Measurements from ENCODE around the gene SUZ12. TPM values are rescaled to one million over a fixed set of nuclear protein-coding genes. Genes with fewer than 3 reads are reported as not detected.
"Not testable (repeated sequence)": the region's sequence is repeated elsewhere in the genome, so short reads cannot be mapped to it uniquely, and the experiment has no call there.

SUZ12 gene
- total RNA-seq, 1 experiment from 2014 or later: 38.5 TPM

DNA sequence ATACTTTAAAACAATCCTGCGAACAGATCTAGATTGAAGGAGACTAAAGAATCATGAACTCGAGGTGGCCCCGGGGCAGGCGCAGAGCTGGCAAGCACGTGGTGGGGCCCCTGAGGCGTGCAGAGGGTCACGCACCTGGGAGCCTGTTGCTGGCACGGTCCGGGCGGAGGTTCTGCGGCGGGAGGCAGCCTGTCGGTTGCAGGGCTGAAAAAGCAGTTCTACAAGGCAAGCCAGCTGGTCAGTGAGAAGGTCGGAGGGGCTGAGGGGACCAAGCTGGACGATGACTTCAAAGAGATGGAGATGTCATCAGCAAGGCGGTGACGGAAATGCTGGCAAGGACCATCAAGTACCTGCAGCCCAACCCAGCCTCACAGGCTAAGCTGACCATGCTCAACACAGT lies 103.4 kb downstream of the SUZ12 start:
- not testable (repeated sequence) for H4K5ac ChIP-seq (ENCODE audit: insufficient read length, low read depth, low read length); H3K4me1 ChIP-seq (ENCODE audit: insufficient read depth, low read length); H3K18ac ChIP-seq (ENCODE audit: insufficient read length, low read depth, low read length); H2BK20ac ChIP-seq (ENCODE audit: low read depth, low read length, poor library complexity, severe bottlenecking); H3K23ac ChIP-seq (ENCODE audit: insufficient read length, low read depth, low read length); H3K14ac ChIP-seq (ENCODE audit: insufficient read depth, low read length); H3K27me3 ChIP-seq (ENCODE audit: insufficient read depth, low read length); H2AFZ ChIP-seq (ENCODE audit: low read length); H3K27me3 Mint-ChIP-seq (ENCODE audit: low read depth); H4K20me1 ChIP-seq (ENCODE audit: control insufficient read depth, insufficient read depth, insufficient read length); H3K4me3 Mint-ChIP-seq; H3K9ac ChIP-seq (ENCODE audit: extremely low read depth, insufficient read length, low read length); H2BK5ac ChIP-seq (ENCODE audit: insufficient read length, low read length); H3K9me3 Mint-ChIP-seq; H2AK5ac ChIP-seq (ENCODE audit: insufficient read length, low read length); H3K79me2 ChIP-seq (ENCODE audit: insufficient read depth, low read length); H3K27ac ChIP-seq (ENCODE audit: insufficient read length, low read depth, low read length); H4K91ac ChIP-seq (ENCODE audit: insufficient read length, low read depth, low read length); H3K79me1 ChIP-seq (ENCODE audit: insufficient read depth, low read depth, low read length, poor library complexity, severe bottlenecking); H3K4me2 ChIP-seq (ENCODE audit: insufficient read depth, insufficient read length, low read length); H3K56ac ChIP-seq (ENCODE audit: insufficient read length, low read depth, low read length); H2BK120ac ChIP-seq (ENCODE audit: low read depth, low read length, poor library complexity, severe bottlenecking); H2BK15ac ChIP-seq (ENCODE audit: low read depth, low read length); H3K23me2 ChIP-seq (ENCODE audit: insufficient read length, low read depth, low read length, poor library complexity, severe bottlenecking); H2BK12ac ChIP-seq (ENCODE audit: insufficient read length, low read depth, low read length); H4K8ac ChIP-seq (replicated peaks; ENCODE audit: insufficient read length, low read depth, low read length); H3T11ph ChIP-seq (ENCODE audit: low read length); H3K4me1 Mint-ChIP-seq; H3K9me3 ChIP-seq (ENCODE audit: control insufficient read depth, low read depth, low read length); H3K4ac ChIP-seq (ENCODE audit: low read depth, low read length); H3K27ac Mint-ChIP-seq
- peaks cover 14 to 44% (median 42%) of the 10 kb centered on the region in 3 experiments; a peak in 6 of 7 replicates for H3K36me3 Mint-ChIP-seq (ENCODE audit: insufficient read depth in 1 of 3, low read depth in 3 of 3)
- DNase-seq: peak; percentile 25
- no CpG with 5 or more reads among the region's 17 CpGs for WGBS (ENCODE audit: extremely low coverage, insufficient read length, low lambda C conversion rate)

DNA sequence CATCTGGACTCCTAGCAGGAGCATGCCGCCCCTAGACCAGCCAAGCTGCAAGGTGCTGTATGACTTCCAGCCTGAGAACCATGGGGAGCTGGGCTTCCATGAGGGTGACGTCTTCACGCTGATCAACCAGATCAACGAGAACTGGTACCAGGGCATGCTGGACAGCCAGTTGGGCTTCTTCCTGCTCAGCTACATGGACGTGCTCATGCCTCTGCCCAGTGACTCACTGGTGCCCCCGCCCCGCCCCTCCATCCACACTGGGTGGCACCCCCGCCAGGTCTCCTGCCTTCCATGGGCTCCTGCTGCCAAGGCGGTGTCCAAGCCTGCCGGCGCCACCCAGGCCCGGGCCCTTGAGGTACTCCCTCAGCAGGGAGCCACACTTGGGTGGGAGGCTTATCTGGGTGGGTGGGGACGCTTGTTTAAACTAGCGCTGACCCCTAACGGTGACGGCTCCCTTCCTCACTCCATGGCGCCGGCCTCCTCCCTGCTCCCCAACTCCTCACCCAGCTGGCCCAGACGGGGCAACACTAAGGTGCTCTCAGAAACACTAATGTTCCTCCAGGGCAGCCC lies 104.6 kb downstream of the SUZ12 start:
- H3K9me3 Mint-ChIP-seq; H3K14ac ChIP-seq (ENCODE audit: insufficient read depth, low read length); H3K4me3 Mint-ChIP-seq; H3K4ac ChIP-seq (ENCODE audit: low read depth, low read length); H3K18ac ChIP-seq (ENCODE audit: insufficient read length, low read depth, low read length); H3K27ac ChIP-seq (ENCODE audit: insufficient read length, low read depth, low read length); H2BK120ac ChIP-seq (ENCODE audit: low read depth, low read length, poor library complexity, severe bottlenecking); H4K5ac ChIP-seq (ENCODE audit: insufficient read length, low read depth, low read length); H2BK20ac ChIP-seq (ENCODE audit: low read depth, low read length, poor library complexity, severe bottlenecking); H3K23me2 ChIP-seq (ENCODE audit: insufficient read length, low read depth, low read length, poor library complexity, severe bottlenecking); H3K27ac Mint-ChIP-seq; H3K4me1 ChIP-seq (ENCODE audit: insufficient read depth, low read length); H3K9me3 ChIP-seq (ENCODE audit: control insufficient read depth, low read depth, low read length); H3K56ac ChIP-seq (ENCODE audit: insufficient read length, low read depth, low read length); H3K9ac ChIP-seq (ENCODE audit: extremely low read depth, insufficient read length, low read length); H3K4me1 Mint-ChIP-seq; H3K4me2 ChIP-seq (ENCODE audit: insufficient read depth, insufficient read length, low read length); H3K27me3 Mint-ChIP-seq (ENCODE audit: low read depth); H2AFZ ChIP-seq (ENCODE audit: low read length); H3K79me1 ChIP-seq (ENCODE audit: insufficient read depth, low read depth, low read length, poor library complexity, severe bottlenecking); H4K20me1 ChIP-seq (ENCODE audit: control insufficient read depth, insufficient read depth, insufficient read length); H3K23ac ChIP-seq (ENCODE audit: insufficient read length, low read depth, low read length); H4K91ac ChIP-seq (ENCODE audit: insufficient read length, low read depth, low read length); H3T11ph ChIP-seq (ENCODE audit: low read length); H4K8ac ChIP-seq (replicated peaks; ENCODE audit: insufficient read length, low read depth, low read length); H3K79me2 ChIP-seq (ENCODE audit: insufficient read depth, low read length); H2BK12ac ChIP-seq (ENCODE audit: insufficient read length, low read depth, low read length); H2AK5ac ChIP-seq (ENCODE audit: insufficient read length, low read length); H3K27me3 ChIP-seq (ENCODE audit: insufficient read depth, low read length); H2BK5ac ChIP-seq (ENCODE audit: insufficient read length, low read length); H2BK15ac ChIP-seq (ENCODE audit: low read depth, low read length): not testable (repeated sequence)
- peak; percentile 23 for DNase-seq
- H3K36me3 Mint-ChIP-seq (ENCODE audit: insufficient read depth in 1 of 3, low read depth in 3 of 3): peaks cover 11 to 37% (median 31%) of the 10 kb centered on the region in 3 experiments; a peak in 6 of 7 replicates
- no CpG with 5 or more reads among the region's 19 CpGs for WGBS (ENCODE audit: extremely low coverage, insufficient read length, low lambda C conversion rate)
